PFSK-1 (cell line): ENCODE results near the gene TSSK6.

ENCODE experiments used
- FOXP2 ChIP-seq: optimal IDR thresholded peaks from 2 replicates; pipeline ENCODE3; 2011; ENCODE audit warnings: borderline replicate concordance, control low read depth, inconsistent platforms; ENCODE audit not compliant: insufficient read depth; ENCODE audit errors: extremely low read length, extremely low read depth
- POLR2AphosphoS5 ChIP-seq: IDR thresholded peaks from 2 replicates; pipeline ENCODE4 v1.6.1; 2012; ENCODE audit warnings: low read depth, mild to moderate bottlenecking, control low read depth, low read length, moderate library complexity
- REST ChIP-seq, 2 experiments: IDR thresholded peaks; 2 replicates each; pipeline versions ENCODE4 v1.6.1 to v1.8.0; 2011 to 2012; ENCODE audit warnings: low read depth in 2 of 2, low read length in 2 of 2, control low read depth in 1 of 2, inconsistent platforms in 1 of 2, mild to moderate bottlenecking in 1 of 2, moderate library complexity in 1 of 2; ENCODE audit not compliant: insufficient read depth in 1 of 2
- SIN3A ChIP-seq: IDR thresholded peaks from 2 replicates; pipeline ENCODE4 v1.6.1; 2012; ENCODE audit warnings: mild to moderate bottlenecking, low read length, moderate library complexity, borderline replicate concordance; ENCODE audit not compliant: insufficient read depth
- TAF1 ChIP-seq: IDR thresholded peaks from 2 replicates; pipeline ENCODE4 v1.6.1; 2012; ENCODE audit warnings: low read length, control low read depth, borderline replicate concordance; ENCODE audit not compliant: insufficient read depth

TSSK6 gene

DNA sequence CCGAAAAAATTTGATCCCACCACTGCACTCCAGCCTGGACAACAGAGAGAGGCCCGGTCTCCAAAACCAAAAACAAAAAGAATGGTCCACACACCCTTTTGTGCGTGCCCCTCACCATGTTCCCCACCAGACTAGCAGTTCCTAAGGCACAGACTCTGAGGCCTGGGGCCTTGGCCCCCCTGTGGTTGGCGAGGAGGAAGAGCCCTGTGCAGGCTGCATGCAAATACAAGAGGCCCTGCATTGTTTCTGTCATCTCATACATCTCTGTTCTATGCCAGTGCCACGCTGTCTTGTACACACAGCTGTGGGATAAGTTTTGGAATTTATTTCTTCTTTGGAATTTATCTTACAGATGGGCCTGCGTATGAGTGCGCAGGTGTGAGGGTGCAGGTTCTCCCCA lies 8.7 kb upstream of the TSSK6 start:
- no peak for TF ChIP-seq TAF1
- TF ChIP-seq SIN3A = no peak
- TF ChIP-seq POLR2AphosphoS5 = no peak
- no peak for TF ChIP-seq REST (IDR thresholded peaks at IDR 0.05; ENCODE audit: insufficient read depth in 1 of 2, low read depth in 2 of 2, low read length in 2 of 2)
- TF ChIP-seq FOXP2 = no peak

GRCh38 chr19:19523177-19523576 lies 7.8 kb upstream of the TSSK6 start:
- TF ChIP-seq REST (IDR thresholded peaks at IDR 0.05; ENCODE audit: insufficient read depth in 1 of 2, low read depth in 2 of 2, low read length in 2 of 2) (no peak), POLR2AphosphoS5 (no peak), TAF1 (no peak), FOXP2 (no peak), SIN3A (no peak)

DNA sequence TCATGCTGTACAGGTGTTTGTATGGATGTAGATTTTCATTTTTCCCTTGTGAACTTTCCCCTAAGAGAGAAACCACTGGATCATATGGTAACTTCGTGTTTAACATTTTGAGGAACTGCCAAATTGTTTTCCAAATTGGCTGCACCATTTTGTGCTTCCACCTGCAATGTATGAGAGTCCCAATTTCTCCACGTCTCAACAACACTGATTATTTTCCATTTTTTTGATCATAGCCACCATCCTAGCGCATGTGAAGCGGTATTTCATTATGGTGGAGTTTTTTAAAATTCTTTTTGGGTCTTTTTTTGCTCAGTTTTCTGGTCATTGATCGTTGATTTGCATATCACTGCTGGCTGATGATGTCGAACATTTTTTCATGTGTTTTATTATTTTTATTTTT lies 5.6 kb upstream of the TSSK6 start:
- TF ChIP-seq FOXP2 (no peak), POLR2AphosphoS5 (no peak), TAF1 (no peak), REST (IDR thresholded peaks at IDR 0.05; ENCODE audit: insufficient read depth in 1 of 2, low read depth in 2 of 2, low read length in 2 of 2) (no peak), SIN3A (no peak)

GRCh38 chr19:19517235-19517619 lies 1.9 kb upstream of the TSSK6 start:
- TF ChIP-seq POLR2AphosphoS5 (no peak), TAF1 (no peak), REST (IDR thresholded peaks at IDR 0.05; ENCODE audit: insufficient read depth in 1 of 2, low read depth in 2 of 2, low read length in 2 of 2) (no peak), SIN3A (no peak), FOXP2 (no peak)

DNA sequence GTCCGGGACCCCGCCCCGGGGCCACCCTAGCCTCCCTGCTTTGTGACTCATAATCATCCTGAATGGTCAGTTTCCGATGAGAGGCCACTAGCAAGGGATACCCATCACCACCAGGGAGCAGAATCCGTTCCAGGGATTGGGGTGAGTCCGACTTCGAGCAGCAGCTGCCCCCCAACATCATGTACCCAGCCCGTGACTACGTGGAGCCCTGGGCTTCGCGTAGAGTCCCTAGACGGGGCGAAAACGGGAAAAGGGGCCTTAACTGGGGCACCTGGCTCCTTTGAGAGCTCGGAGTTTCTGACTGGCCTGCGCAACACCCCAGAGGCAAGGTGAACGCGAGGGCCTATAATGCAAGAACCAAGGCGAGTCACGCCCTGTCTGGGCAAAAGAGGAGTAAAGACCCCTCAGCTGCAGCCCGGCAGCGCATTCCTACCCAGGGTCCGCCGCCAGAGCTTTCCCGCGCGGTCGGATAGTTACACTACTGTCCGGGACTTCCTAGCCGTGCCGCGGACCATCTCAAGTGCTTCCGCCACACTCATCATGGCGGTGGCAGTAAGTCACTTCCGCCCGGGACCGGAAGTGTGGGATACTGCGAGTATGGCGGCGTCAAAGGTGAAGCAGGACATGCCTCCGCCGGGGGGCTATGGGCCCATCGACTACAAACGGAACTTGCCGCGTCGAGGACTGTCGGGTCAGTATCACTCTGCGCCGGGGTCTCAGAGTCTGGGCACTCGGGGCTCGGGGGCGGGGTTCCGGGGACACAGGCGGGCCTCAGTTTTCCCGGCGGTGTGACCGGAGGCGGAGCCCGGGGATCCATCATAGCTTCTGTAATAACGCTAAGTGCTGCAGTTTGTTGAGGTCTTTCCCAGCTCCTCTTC lies 533 bp upstream of the TSSK6 start, which contains the start of gene NDUFA13:
NDUFA13 (plus strand) TSS at position 584 of the 878 bp plus-strand sequence; CDS start at position 598, 14 bp downstream.
- TF ChIP-seq REST (IDR thresholded peaks at IDR 0.05; ENCODE audit: insufficient read depth in 1 of 2, low read depth in 2 of 2, low read length in 2 of 2) (peak in 1 of 2 experiments; percentile 42; a peak in 1 of 4 replicates), TAF1 (peak; percentile 97), POLR2AphosphoS5 (peak; percentile 89), SIN3A (peak; percentile 83; the same call in 1 of the 2 replicates), FOXP2 (peak; percentile 83)
